ENCODE measurements around the gene CREB3L1.
A peak's percentile ranks its signal among the peaks of the same experiment; 100 is the strongest.

Gene CREB3L1

DNA sequence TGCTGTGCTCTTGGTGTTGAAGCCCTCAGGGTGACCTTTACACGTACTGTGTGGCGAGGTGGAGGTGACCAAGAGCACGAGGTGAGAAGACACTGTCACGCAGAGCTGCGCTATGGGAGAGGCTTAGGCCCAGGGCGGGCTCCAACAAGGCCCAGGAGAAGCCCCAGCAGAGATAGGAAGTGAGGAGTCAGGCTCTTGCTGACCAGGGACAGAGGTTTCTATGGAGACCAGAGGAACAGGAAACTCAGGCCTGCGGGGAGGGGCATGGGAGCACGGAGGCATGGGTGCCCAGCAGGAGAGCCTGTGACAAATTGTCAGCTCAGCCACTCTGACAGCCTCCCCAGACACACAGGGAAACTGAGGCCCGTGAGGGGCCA, 85.6 kb downstream of the CREB3L1 start:
- Histone ChIP-seq H3K9me2 (replicated peaks; ENCODE audit: control insufficient read depth, low read length) (no peaks in the 10 kb centered on the region), H3K4me2 (ENCODE audit: low read length) (peak overlapping the region; percentile 93; the same call in 1 of the 2 replicates), H3K27ac (ENCODE audit: low read depth, low read length) (no peak overlapping the region), H3K4me1 (ENCODE audit: control insufficient read depth, low read length) (peaks cover 26% of the 10 kb centered on the region), H3K79me2 (ENCODE audit: control insufficient read depth, low read length) (peaks cover 40% of the 10 kb centered on the region), H3K4me3 (ENCODE audit: low read length) (no peak overlapping the region), H3K9me3 (ENCODE audit: control insufficient read depth, insufficient read depth, low read length) (no peaks in the 10 kb centered on the region), H4K20me1 (ENCODE audit: control insufficient read depth, insufficient read depth, low read depth, low read length) (peaks cover 2% of the 10 kb centered on the region; the same call in 1 of the 2 replicates), H3K27me3 (ENCODE audit: control insufficient read depth, low read length) (no peaks in the 10 kb centered on the region), H3F3A (ENCODE audit: control insufficient read depth, insufficient read depth) (peaks cover 8% of the 10 kb centered on the region), H3K36me3 (ENCODE audit: control insufficient read depth, low read length) (peaks cover 6% of the 10 kb centered on the region)
- TF ChIP-seq, protein P1, sequence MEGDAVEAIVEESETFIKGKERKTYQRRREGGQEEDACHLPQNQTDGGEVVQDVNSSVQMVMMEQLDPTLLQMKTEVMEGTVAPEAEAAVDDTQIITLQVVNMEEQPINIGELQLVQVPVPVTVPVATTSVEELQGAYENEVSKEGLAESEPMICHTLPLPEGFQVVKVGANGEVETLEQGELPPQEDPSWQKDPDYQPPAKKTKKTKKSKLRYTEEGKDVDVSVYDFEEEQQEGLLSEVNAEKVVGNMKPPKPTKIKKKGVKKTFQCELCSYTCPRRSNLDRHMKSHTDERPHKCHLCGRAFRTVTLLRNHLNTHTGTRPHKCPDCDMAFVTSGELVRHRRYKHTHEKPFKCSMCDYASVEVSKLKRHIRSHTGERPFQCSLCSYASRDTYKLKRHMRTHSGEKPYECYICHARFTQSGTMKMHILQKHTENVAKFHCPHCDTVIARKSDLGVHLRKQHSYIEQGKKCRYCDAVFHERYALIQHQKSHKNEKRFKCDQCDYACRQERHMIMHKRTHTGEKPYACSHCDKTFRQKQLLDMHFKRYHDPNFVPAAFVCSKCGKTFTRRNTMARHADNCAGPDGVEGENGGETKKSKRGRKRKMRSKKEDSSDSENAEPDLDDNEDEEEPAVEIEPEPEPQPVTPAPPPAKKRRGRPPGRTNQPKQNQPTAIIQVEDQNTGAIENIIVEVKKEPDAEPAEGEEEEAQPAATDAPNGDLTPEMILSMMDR (IDR thresholded peaks at IDR 0.05; ENCODE audit: low read depth, low read length, poor library complexity, severe bottlenecking) = no peak
- no peak for TF ChIP-seq EZH2phosphoT487 (IDR thresholded peaks at IDR 0.05; ENCODE audit: borderline replicate concordance, low read length)

DNA sequence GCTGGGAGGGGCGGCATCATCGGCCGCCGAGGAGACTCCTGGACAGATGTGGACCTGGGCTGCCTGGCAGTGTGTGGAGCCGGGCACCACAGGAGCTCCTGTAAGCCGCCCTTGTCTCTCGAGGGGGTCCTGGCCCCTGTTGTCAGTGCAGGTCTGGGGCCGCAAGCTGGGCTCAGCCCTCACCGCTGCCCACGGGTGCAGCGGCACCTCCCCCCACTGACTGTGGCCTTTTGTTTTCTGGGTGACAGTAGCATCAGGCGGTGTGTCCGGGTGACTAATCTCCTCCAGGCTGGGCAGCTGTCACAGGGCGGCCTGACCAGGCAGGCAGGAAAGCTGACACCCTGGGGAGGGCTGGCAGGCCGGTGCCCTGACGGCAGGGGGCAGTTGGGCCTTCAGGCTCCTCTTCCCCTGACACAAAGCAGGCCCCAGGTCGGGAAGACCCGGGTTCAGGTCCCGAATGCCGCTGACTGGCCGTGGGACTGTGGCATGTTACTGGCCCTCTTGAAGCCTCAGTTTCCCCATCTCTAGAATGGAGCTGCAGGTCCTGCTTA, 86.1 kb downstream of the CREB3L1 start:
- TF ChIP-seq, protein P1 (IDR thresholded peaks at IDR 0.05; ENCODE audit: low read depth, low read length, poor library complexity, severe bottlenecking) = no peak
- no peak for TF ChIP-seq EZH2phosphoT487 (IDR thresholded peaks at IDR 0.05; ENCODE audit: borderline replicate concordance, low read length)
- H3F3A ChIP-seq (ENCODE audit: control insufficient read depth, insufficient read depth) = peaks cover 8% of the 10 kb centered on the region
- no peak overlapping the region for H3K27ac ChIP-seq (ENCODE audit: low read depth, low read length)
- peaks cover 12% of the 10 kb centered on the region for H3K36me3 ChIP-seq (ENCODE audit: control insufficient read depth, low read length)
- H3K9me2 ChIP-seq (replicated peaks; ENCODE audit: control insufficient read depth, low read length) = no peaks in the 10 kb centered on the region
- H3K9me3 ChIP-seq (ENCODE audit: control insufficient read depth, insufficient read depth, low read length) = no peaks in the 10 kb centered on the region
- H3K27me3 ChIP-seq (ENCODE audit: control insufficient read depth, low read length) = no peaks in the 10 kb centered on the region
- H3K4me3 ChIP-seq (ENCODE audit: low read length) = no peak overlapping the region
- no peak overlapping the region for H3K4me2 ChIP-seq (ENCODE audit: low read length)
- peaks cover 26% of the 10 kb centered on the region for H3K4me1 ChIP-seq (ENCODE audit: control insufficient read depth, low read length)
- H4K20me1 ChIP-seq (ENCODE audit: control insufficient read depth, insufficient read depth, low read depth, low read length) = peaks cover 6% of the 10 kb centered on the region; the same call in 1 of the 2 replicates
- peaks cover 40% of the 10 kb centered on the region for H3K79me2 ChIP-seq (ENCODE audit: control insufficient read depth, low read length)

DNA sequence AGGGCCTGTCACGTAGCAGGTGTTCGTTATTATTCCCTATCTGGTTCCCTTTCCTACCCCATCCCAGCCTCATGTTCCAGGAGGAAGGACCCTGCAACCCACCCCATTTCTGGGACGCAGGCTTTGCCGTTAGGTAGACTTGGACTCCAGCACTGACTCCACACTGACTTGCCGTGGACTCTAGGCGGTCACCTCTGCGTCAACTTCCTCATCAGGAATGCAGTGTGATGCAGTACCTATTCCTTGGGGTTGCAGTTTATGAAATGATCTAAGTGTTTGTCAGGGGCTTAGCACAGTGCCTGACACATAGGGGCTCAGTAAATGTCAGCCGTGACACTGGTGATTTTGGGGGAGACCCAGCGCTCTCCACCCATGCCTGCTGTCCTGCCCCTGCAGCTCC, 86.6 kb downstream of the CREB3L1 start:
- H3K4me3 ChIP-seq (ENCODE audit: low read length) = no peak overlapping the region

More for the DNA sequence above, 86.6 kb downstream of the CREB3L1 start:
- no peaks in the 10 kb centered on the region for H3K9me2 ChIP-seq (replicated peaks; ENCODE audit: control insufficient read depth, low read length)
- peaks cover 13% of the 10 kb centered on the region for H3K36me3 ChIP-seq (ENCODE audit: control insufficient read depth, low read length)
- H3K27ac ChIP-seq (ENCODE audit: low read depth, low read length) = no peak overlapping the region
- H3K4me2 ChIP-seq (ENCODE audit: low read length) = no peak overlapping the region
- TF ChIP-seq EZH2phosphoT487 (IDR thresholded peaks at IDR 0.05; ENCODE audit: borderline replicate concordance, low read length) = no peak
- TF ChIP-seq, protein P1 (IDR thresholded peaks at IDR 0.05; ENCODE audit: low read depth, low read length, poor library complexity, severe bottlenecking) = no peak
- H3K4me1 ChIP-seq (ENCODE audit: control insufficient read depth, low read length) = peaks cover 28% of the 10 kb centered on the region
- H3K9me3 ChIP-seq (ENCODE audit: control insufficient read depth, insufficient read depth, low read length) = no peaks in the 10 kb centered on the region
- H4K20me1 ChIP-seq (ENCODE audit: control insufficient read depth, insufficient read depth, low read depth, low read length) = peaks cover 6% of the 10 kb centered on the region; the same call in 1 of the 2 replicates
- H3F3A ChIP-seq (ENCODE audit: control insufficient read depth, insufficient read depth) = peaks cover 8% of the 10 kb centered on the region
- H3K79me2 ChIP-seq (ENCODE audit: control insufficient read depth, low read length) = peaks cover 40% of the 10 kb centered on the region
- H3K27me3 ChIP-seq (ENCODE audit: control insufficient read depth, low read length) = no peaks in the 10 kb centered on the region

Data from DOHH2 (cell line).